Breast epithelium (tissue), 4 donors: ENCODE results near the gene SERP2. TPM values are rescaled to one million over a fixed set of nuclear protein-coding genes. Genes with fewer than 3 reads are reported as not detected.
A peak's percentile ranks its signal among the peaks of the same experiment; 100 is the strongest.

ENCODE experiments used
- DNase-seq, 2 donors: peaks; one replicate each; pipeline ENCODE4 v3.0.0-alpha.2; 2019; ENCODE audit warnings: low spot score in 2 of 2
- H3K27ac ChIP-seq, 2 donors: fragments of 200-600 bp; sonication (generic) in 1 of 2; one replicate each; pipeline ENCODE4 v1.5.1; 2016 to 2019; ENCODE audit warnings: mild to moderate bottlenecking in 1 of 2
- H3K27me3 ChIP-seq, 2 donors: fragments of 200-600 bp; sonication (generic) in 1 of 2; one replicate each; pipeline versions ENCODE4 v1.5.1 to v1.6.0; 2017 to 2019; ENCODE audit warnings: control low read depth in 1 of 2, mild to moderate bottlenecking in 1 of 2
- H3K36me3 ChIP-seq: fragments of 200-600 bp; one replicate; pipeline ENCODE4 v1.5.1; 2019
- H3K4me1 ChIP-seq, 2 donors: fragments of 200-600 bp; sonication (generic); one replicate each; pipeline ENCODE4 v1.5.1; 2016 to 2019; ENCODE audit warnings: control low read depth in 1 of 2
- H3K4me3 ChIP-seq, 3 donors: fragments of 200-600 bp; sonication (generic); 1 replicate in 2 of 3; 2 replicates in 1 of 3; pipeline ENCODE4 v1.5.1; 2016 to 2019; ENCODE audit warnings: mild to moderate bottlenecking in 3 of 3, moderate library complexity in 2 of 3
- H3K9me3 ChIP-seq, 2 donors: fragments of 200-600 bp; sonication (generic) in 1 of 2; one replicate each; pipeline ENCODE4 v1.5.1; 2016 to 2019; ENCODE audit warnings: control low read depth in 1 of 2
- POLR2A ChIP-seq: fragments of 450-650 bp; IDR thresholded peaks from one replicate; pipeline ENCODE4 v1.6.1; 2016; ENCODE audit warnings: antibody characterized with exemption, mild to moderate bottlenecking, moderate library complexity
- POLR2AphosphoS5 ChIP-seq, 3 donors: sonication (generic); formaldehyde crosslinking; IDR thresholded peaks; one replicate each; pipeline ENCODE4 v1.6.1; 2017; ENCODE audit warnings: antibody characterized with exemption in 3 of 3
- intact Hi-C: fragments of 100-400 bp; cut with DNase I; formaldehyde crosslinking; loops from one replicate; pipeline ENCODE4 v1.15.1; 2023; ENCODE audit warnings: low total_unique reads
- total RNA-seq, 3 donors: library from RNA; depleted of rRNA; stranded (reverse); fragments of >200 nt; gene quantifications; one replicate each; pipeline ENCODE4 v1.1.0, GENCODE V29; 2016
- TF ChIP-seq, protein P1 (sequence below), 3 donors: fragments of 450-650 bp; IDR thresholded peaks; one replicate each; pipeline ENCODE4 v1.5.1; 2016 to 2017; ENCODE audit warnings: antibody characterized with exemption in 3 of 3, mild to moderate bottlenecking in 3 of 3, moderate library complexity in 3 of 3

Gene SERP2
- total RNA-seq, 3 donors from 2014 or later: 2.6 to 6.9 (median 6.4) TPM

DNA sequence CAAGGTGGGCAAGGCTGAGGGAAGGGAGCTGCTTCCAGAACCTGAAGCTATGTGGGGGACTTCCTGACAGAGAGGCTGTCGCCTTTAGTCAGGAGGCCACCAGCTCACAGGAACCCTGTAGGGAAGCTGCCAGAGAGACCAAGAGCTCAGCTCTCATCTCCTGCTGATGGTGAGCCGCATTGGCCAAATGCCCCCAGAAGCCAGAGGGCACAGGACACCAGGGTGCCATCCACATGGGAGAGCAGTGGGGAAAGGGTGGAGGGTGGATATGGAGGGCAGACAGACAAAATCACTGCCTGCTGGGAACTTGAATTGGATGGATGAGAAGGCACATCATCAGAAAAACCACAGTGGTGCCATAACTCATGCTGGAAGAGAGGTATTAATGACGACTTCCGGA is 36.0 kb downstream of the SERP2 start:
- Histone ChIP-seq H3K4me1 (no peaks in the 10 kb centered on the region), H3K27me3 (no peaks in the 10 kb centered on the region), H3K36me3 (no peaks in the 10 kb centered on the region), H3K27ac (no peak overlapping the region), H3K4me3 (no peak overlapping the region), H3K9me3 (no peaks in the 10 kb centered on the region)
- TF ChIP-seq POLR2A (no peak), POLR2AphosphoS5 (IDR thresholded peaks at IDR 0.05) (no peak)
- TF ChIP-seq, protein P1, sequence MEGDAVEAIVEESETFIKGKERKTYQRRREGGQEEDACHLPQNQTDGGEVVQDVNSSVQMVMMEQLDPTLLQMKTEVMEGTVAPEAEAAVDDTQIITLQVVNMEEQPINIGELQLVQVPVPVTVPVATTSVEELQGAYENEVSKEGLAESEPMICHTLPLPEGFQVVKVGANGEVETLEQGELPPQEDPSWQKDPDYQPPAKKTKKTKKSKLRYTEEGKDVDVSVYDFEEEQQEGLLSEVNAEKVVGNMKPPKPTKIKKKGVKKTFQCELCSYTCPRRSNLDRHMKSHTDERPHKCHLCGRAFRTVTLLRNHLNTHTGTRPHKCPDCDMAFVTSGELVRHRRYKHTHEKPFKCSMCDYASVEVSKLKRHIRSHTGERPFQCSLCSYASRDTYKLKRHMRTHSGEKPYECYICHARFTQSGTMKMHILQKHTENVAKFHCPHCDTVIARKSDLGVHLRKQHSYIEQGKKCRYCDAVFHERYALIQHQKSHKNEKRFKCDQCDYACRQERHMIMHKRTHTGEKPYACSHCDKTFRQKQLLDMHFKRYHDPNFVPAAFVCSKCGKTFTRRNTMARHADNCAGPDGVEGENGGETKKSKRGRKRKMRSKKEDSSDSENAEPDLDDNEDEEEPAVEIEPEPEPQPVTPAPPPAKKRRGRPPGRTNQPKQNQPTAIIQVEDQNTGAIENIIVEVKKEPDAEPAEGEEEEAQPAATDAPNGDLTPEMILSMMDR (IDR thresholded peaks at IDR 0.05): no peak
- DNase-seq: no peak
- intact Hi-C loops: no loop called here

DNA sequence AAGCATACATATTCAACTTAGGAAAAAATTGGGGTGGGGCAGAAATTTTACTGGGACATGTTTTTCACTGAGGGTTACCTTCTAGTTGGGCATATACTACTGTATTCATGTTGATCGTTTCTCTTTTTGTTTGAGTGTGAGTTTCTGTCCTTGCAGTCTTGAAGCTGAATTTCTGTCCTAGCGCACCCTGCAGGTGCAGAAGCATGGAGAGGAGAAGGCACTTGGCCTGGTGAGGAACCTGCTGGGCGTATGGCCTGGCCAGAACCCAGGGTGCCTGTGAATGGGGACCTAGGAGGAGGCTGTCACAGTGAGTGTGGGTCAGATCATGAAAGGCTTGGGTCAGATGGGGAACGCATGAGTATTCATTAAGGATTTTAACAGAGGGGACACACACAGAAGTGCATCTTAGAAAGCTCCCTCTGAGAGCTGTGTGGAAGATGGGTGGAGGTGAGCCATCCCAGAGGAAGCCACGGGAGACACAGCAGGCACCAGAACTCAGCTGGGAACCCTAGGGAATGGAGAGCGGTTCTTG is 36.8 kb downstream of the SERP2 start:
- Histone ChIP-seq H3K4me3 (no peak overlapping the region), H3K36me3 (no peaks in the 10 kb centered on the region), H3K9me3 (no peaks in the 10 kb centered on the region), H3K27ac (no peak overlapping the region), H3K27me3 (no peaks in the 10 kb centered on the region), H3K4me1 (no peaks in the 10 kb centered on the region)
- TF ChIP-seq, protein P1 (IDR thresholded peaks at IDR 0.05): peak in 1 of 3 donors; percentile 10
- TF ChIP-seq POLR2A (no peak), POLR2AphosphoS5 (IDR thresholded peaks at IDR 0.05) (no peak)
- intact Hi-C loops: loop anchor here (2.0 kb wide), 1 partner anchor 28 kb away; no protein-coding TSS in a partner anchor
- DNase-seq: no peak

DNA sequence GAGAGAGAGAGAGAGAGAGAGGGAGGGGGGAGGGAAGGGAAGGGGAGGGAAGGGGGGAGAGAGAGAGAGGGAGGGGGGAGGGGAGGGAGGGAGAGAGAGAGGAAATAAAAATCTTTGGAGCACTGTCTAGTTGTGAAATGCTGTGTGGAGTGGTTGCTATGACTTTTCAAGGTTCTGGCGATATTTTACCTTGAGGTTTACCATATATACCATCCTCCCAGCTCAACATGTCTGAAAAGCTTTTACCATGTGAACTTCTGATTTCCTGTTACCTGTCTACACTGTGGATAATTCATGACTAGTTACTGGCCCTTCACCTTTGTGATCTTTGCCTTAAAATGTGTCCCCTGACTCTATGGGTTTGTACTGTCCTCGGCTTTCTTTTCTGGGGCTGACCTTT is 38.2 kb downstream of the SERP2 start:
- TF ChIP-seq, protein P1 (IDR thresholded peaks at IDR 0.05): no peak
- TF ChIP-seq POLR2A (no peak), POLR2AphosphoS5 (IDR thresholded peaks at IDR 0.05) (no peak)
- H3K36me3 ChIP-seq: no peaks in the 10 kb centered on the region
- no peaks in the 10 kb centered on the region for H3K4me1 ChIP-seq
- intact Hi-C loops: loop anchor here (2.0 kb wide), 1 partner anchor 27 kb away; no protein-coding TSS in a partner anchor
- no peaks in the 10 kb centered on the region for H3K27me3 ChIP-seq
- DNase-seq: no peak
- H3K27ac ChIP-seq: no peak overlapping the region
- H3K9me3 ChIP-seq: no peaks in the 10 kb centered on the region
- no peak overlapping the region for H3K4me3 ChIP-seq

DNA sequence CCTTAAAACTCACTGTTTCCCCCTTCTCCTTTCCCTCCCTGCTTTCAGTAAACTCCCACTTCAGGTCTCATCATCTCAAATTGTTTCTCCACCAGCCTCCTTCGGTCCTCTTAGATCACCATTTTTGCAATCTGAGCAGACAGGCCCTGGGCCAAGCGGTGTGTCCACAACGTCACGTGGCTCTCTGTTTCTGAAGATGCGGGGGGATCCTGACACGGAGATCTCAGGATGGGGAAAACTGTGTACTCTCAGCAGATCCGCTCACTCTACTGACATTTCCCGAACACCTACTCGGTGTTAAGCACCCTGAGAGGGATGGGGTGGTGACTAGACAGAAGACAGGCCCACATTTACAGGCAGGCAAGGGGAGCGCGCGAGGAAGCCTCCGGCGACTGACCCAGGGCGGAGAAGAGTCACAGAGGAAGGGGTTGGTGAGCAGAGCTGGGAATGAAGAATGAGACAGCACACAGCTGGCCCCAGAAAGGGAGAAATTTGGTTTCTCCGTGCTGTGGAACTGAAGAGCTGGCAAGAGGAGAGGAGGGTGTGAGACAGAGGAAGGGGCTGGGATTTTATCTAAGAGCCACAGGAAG is 38.8 kb downstream of the SERP2 start:
- Histone ChIP-seq H3K36me3 (no peaks in the 10 kb centered on the region), H3K27ac (no peak overlapping the region), H3K4me3 (peak overlapping the region in 1 of 3 donors; percentile 5), H3K9me3 (no peaks in the 10 kb centered on the region), H3K4me1 (no peaks in the 10 kb centered on the region), H3K27me3 (no peaks in the 10 kb centered on the region)
- no peak for TF ChIP-seq POLR2AphosphoS5 (IDR thresholded peaks at IDR 0.05)
- TF ChIP-seq, protein P1 (IDR thresholded peaks at IDR 0.05): no peak
- no peak for DNase-seq
- intact Hi-C loops: no loop called here

DNA sequence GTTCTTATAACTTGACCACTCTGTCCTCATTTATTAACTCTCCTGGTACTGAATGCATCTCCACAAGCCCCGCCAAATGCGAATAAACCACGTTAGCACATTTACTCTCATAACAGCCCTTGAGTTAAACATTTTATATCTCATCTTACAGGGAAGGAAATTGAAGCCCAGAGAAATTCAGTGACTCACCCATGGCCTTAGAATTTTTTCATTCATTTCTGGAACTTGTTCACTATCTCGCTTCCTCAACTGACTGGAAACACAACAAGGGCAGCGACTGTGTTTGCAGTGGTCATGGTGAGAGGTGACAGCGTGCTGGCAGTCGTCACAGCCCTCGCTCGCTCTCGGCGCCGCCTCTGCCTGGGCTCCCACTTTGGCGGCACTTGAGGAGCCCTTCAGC is 39.5 kb downstream of the SERP2 start:
- intact Hi-C loops: no loop called here
- no peak for DNase-seq
- H3K36me3 ChIP-seq: no peaks in the 10 kb centered on the region
- no peak overlapping the region for H3K27ac ChIP-seq
- H3K4me3 ChIP-seq: no peak overlapping the region
- H3K27me3 ChIP-seq: no peaks in the 10 kb centered on the region
- H3K9me3 ChIP-seq: no peaks in the 10 kb centered on the region
- no peaks in the 10 kb centered on the region for H3K4me1 ChIP-seq
- TF ChIP-seq, protein P1 (IDR thresholded peaks at IDR 0.05): no peak
- TF ChIP-seq POLR2A (no peak), POLR2AphosphoS5 (IDR thresholded peaks at IDR 0.05) (no peak)
